ENCODE results near the gene VAV2.

The VAV2 gene

DNA sequence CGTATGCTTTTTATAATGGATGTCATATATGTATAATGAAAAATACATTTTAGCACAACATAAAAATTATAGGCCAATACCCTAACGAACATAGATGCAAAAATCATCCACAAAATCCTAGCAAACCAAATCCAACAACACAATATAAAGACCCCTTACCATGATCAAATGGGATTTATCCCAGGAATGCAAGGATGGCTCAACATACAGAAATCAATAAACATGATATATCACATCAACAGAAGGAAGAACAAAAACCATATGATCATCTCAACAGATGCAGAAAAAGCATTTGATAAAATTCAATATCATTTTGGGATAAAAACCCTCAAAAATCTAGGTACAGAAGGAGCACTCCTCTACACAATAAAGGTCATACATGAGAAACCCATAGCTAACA is 27.7 kb downstream of the VAV2 start:
- H3K27ac ChIP-seq (ENCODE audit: insufficient read depth in 1 of 2, low read depth in 1 of 2, low read length in 2 of 2, poor library complexity in 1 of 2, severe bottlenecking in 2 of 2), result no peak overlapping the region
- POLR2A ChIA-PET, result no interaction called here

DNA sequence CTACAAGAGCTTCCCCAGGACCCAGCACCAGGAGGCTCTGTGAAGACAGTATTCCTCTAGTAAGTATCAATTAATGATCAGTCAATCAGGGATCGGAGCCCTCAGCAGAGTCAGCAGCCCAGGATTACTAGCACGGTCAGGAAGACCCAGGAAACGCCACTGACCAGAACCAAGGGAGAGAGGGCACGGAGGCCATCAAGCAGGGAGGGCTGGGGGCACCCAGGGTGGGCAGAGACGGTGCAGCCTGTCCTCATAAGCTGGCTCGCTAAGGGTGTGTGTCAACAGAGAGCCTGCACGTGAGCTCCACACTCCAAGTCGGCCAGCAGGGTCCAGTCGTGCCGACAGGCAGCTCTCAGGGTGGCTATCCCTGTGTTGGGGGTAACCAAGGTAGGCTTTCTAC is 29.0 kb downstream of the VAV2 start:
- H3K9me3 ChIP-seq (ENCODE audit: control extremely low read depth in 1 of 5, control insufficient read depth in 4 of 5, insufficient read depth in 2 of 5, low read depth in 1 of 5, low read length in 4 of 5), result peaks cover 0 to 9% (median 5%) of the 10 kb centered on the region in 5 experiments
- peaks cover 0 to 24% (median 16%) of the 10 kb centered on the region in 4 experiments for H3K4me1 ChIP-seq (ENCODE audit: control extremely low read depth in 1 of 4, control insufficient read depth in 4 of 4, insufficient read depth in 4 of 4, low read length in 3 of 4)
- H3K27ac ChIP-seq (ENCODE audit: insufficient read depth in 1 of 2, low read depth in 1 of 2, low read length in 2 of 2, poor library complexity in 1 of 2, severe bottlenecking in 2 of 2), result no peak overlapping the region
- 91% methylated on average over 9 of the region's 10 CpGs for WGBS (ENCODE audit: insufficient coverage)
- POLR2A ChIA-PET, result no interaction called here
- no peak for DNase-seq
- H3K27me3 ChIP-seq (replicated peaks in 2 of 5; ENCODE audit: control insufficient read depth in 4 of 5, insufficient read depth in 5 of 5, low read length in 4 of 5), result peaks cover 0 to 3% (median 2%) of the 10 kb centered on the region in 5 experiments
- CTCF ChIA-PET, result interaction anchor here (1.0 to 1.7 kb wide), 3 partner anchors 13 to 32 kb away, joined by 3 to 6 read pairs (median 3); no protein-coding TSS in a partner anchor
- no peak overlapping the region for H3K4me3 ChIP-seq (ENCODE audit: control insufficient read depth in 1 of 7, extremely low read depth in 1 of 7, insufficient read depth in 4 of 7, low read depth in 2 of 7, low read length in 6 of 7)
- H3K36me3 ChIP-seq (ENCODE audit: control insufficient read depth in 4 of 4, insufficient read depth in 4 of 4, low read length in 3 of 4), result no peaks in the 10 kb centered on the region

More for the DNA sequence above, 27.7 kb downstream of the VAV2 start:
- DNase-seq, result no peak
- CTCF ChIA-PET, result interaction anchor here (1.7 kb wide), 1 partner anchor 30 kb away, joined by 6 read pairs; no protein-coding TSS in a partner anchor
- no peaks in the 10 kb centered on the region for H3K36me3 ChIP-seq (ENCODE audit: control insufficient read depth in 4 of 4, insufficient read depth in 4 of 4, low read length in 3 of 4)
- peaks cover 0 to 9% (median 5%) of the 10 kb centered on the region in 5 experiments for H3K9me3 ChIP-seq (ENCODE audit: control extremely low read depth in 1 of 5, control insufficient read depth in 4 of 5, insufficient read depth in 2 of 5, low read depth in 1 of 5, low read length in 4 of 5)
- no peak overlapping the region for H3K4me3 ChIP-seq (ENCODE audit: control insufficient read depth in 1 of 7, extremely low read depth in 1 of 7, insufficient read depth in 4 of 7, low read depth in 2 of 7, low read length in 6 of 7)
- H3K27me3 ChIP-seq (replicated peaks in 2 of 5; ENCODE audit: control insufficient read depth in 4 of 5, insufficient read depth in 5 of 5, low read length in 4 of 5), result peaks cover 0 to 6% (median 2%) of the 10 kb centered on the region in 5 experiments
- H3K4me1 ChIP-seq (ENCODE audit: control extremely low read depth in 1 of 4, control insufficient read depth in 4 of 4, insufficient read depth in 4 of 4, low read length in 3 of 4), result peaks cover 0 to 16% (median 8%) of the 10 kb centered on the region in 4 experiments
- WGBS (ENCODE audit: insufficient coverage), result no CpG with 5 or more reads among the region's 2 CpGs

DNA sequence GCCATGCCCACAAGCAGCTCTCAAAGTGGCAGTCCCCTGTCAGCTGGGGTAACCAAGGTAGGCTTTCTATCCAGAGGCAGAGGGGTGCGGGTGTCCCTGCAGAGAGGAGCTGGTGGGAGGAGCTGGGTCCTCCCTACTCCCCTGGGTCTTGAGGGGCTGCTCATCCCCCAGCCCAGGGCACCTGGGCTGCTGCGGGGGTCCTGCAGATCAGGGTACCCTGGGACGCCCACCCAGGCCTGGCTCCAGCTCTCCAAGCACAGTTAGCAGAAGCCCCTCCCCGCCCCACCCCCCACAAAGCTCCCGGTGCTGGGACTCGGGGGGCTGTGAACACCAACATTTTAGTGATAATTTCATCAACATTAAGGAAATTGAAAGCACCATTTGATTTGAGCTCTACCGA is 29.8 kb downstream of the VAV2 start:
- no peak for DNase-seq

DNA sequence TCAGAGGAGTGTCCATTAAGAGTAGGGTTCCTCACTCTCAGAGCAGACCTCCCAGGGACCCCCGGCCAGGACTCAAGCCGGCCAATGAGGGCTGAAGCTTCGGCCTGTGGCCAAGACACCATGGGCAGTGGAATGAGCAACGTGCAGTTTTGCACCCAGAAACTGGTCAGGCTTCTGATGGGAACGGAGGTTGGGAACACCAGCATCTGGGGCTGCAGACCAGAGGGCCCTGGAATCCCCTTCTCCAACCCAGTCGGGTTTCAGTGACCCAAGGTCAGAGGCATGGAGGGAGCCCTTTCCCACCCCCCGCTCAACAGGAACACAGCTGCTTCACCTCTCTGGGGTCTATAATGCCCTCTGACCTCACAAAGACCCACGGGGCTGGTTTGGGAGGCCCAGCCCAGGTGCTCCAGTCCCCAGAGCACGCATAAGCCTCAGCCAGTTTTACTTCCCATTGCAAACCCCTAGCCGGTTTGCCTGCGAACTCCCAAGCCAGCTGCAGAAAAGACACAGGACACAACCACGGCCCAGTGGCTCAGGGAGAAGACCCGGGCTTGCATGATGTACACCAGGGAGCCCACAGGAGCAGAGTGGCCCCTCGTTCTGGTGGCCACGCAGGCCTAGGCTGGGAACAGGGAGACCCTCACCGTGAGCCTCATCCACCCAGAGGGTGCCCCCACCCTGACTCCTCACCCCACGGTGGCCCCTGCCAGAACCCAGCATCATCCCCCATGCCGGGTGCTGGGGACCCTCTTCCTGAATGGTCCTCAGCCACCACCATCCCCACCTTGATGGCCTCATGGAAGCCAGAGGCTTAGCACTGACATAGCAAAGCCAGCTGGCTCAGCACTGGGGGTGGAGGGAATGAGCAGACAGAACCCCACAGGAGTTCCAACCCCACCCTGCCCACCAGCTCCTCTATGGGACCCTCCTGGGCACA is 30.6 kb downstream of the VAV2 start:
- no peak for DNase-seq
- no peaks in the 10 kb centered on the region for H3K36me3 ChIP-seq (ENCODE audit: control insufficient read depth in 4 of 4, insufficient read depth in 4 of 4, low read length in 3 of 4)
- peaks cover 0 to 35% (median 27%) of the 10 kb centered on the region in 4 experiments for H3K4me1 ChIP-seq (ENCODE audit: control extremely low read depth in 1 of 4, control insufficient read depth in 4 of 4, insufficient read depth in 4 of 4, low read length in 3 of 4)
- peaks cover 0 to 3% (median 2%) of the 10 kb centered on the region in 5 experiments for H3K27me3 ChIP-seq (replicated peaks in 2 of 5; ENCODE audit: control insufficient read depth in 4 of 5, insufficient read depth in 5 of 5, low read length in 4 of 5)
- H3K27ac ChIP-seq (ENCODE audit: insufficient read depth in 1 of 2, low read depth in 1 of 2, low read length in 2 of 2, poor library complexity in 1 of 2, severe bottlenecking in 2 of 2), result no peak overlapping the region
- POLR2A ChIA-PET, result no interaction called here
- 89% methylated on average over 15 of the region's 18 CpGs for WGBS (ENCODE audit: insufficient coverage)
- H3K4me3 ChIP-seq (ENCODE audit: control insufficient read depth in 1 of 7, extremely low read depth in 1 of 7, insufficient read depth in 4 of 7, low read depth in 2 of 7, low read length in 6 of 7), result no peak overlapping the region
- CTCF ChIA-PET, result interaction anchor here (1.2 kb wide), 1 partner anchor 32 kb away, joined by 3 read pairs; no protein-coding TSS in a partner anchor
- peaks cover 0 to 9% (median 5%) of the 10 kb centered on the region in 5 experiments for H3K9me3 ChIP-seq (ENCODE audit: control extremely low read depth in 1 of 5, control insufficient read depth in 4 of 5, insufficient read depth in 2 of 5, low read depth in 1 of 5, low read length in 4 of 5)

More for the DNA sequence above, 29.8 kb downstream of the VAV2 start:
- Histone ChIP-seq H3K36me3 (ENCODE audit: control insufficient read depth in 4 of 4, insufficient read depth in 4 of 4, low read length in 3 of 4) (no peaks in the 10 kb centered on the region), H3K4me1 (ENCODE audit: control extremely low read depth in 1 of 4, control insufficient read depth in 4 of 4, insufficient read depth in 4 of 4, low read length in 3 of 4) (peaks cover 0 to 27% (median 19%) of the 10 kb centered on the region in 4 experiments), H3K4me3 (ENCODE audit: control insufficient read depth in 1 of 7, extremely low read depth in 1 of 7, insufficient read depth in 4 of 7, low read depth in 2 of 7, low read length in 6 of 7) (no peak overlapping the region), H3K9me3 (ENCODE audit: control extremely low read depth in 1 of 5, control insufficient read depth in 4 of 5, insufficient read depth in 2 of 5, low read depth in 1 of 5, low read length in 4 of 5) (peaks cover 0 to 9% (median 5%) of the 10 kb centered on the region in 5 experiments), H3K27ac (ENCODE audit: insufficient read depth in 1 of 2, low read depth in 1 of 2, low read length in 2 of 2, poor library complexity in 1 of 2, severe bottlenecking in 2 of 2) (no peak overlapping the region), H3K27me3 (replicated peaks in 2 of 5; ENCODE audit: control insufficient read depth in 4 of 5, insufficient read depth in 5 of 5, low read length in 4 of 5) (peaks cover 0 to 3% (median 2%) of the 10 kb centered on the region in 5 experiments)
- ChIA-PET POLR2A (no interaction called here), CTCF (interaction anchor here (1.0 to 1.1 kb wide), 2 partner anchors 12 to 15 kb away, joined by 3 read pairs; no protein-coding TSS in a partner anchor)
- 97% methylated on average over 6 of the region's 7 CpGs for WGBS (ENCODE audit: insufficient coverage)

DNA sequence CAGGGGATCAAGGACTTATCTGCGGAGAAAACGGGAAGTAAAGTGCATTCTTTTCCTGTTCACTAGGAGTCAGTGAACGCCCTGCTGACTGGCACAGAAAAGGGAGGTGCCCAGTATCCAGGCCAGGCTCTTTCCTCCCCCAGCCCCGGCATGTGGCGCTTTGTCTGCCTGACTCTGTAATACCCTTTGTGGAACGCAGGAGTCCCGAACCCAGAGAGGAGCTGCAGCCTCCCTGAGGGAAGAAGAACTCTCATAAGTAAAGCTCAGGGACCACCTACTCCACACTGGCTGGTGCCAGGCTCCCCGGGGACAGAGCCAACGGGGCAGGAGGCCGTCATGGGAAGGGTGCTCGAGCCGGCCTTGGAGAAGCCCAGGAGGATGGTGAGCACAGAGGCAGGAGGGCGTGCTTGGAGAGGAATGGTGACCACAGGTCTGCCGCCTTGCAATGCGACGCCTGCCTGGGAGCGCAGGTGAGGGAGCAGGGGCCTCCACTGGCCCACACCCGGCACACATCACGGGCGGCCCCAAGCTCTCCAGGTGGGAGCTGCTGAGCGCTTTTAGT is 31.5 kb downstream of the VAV2 start:
- peaks cover 0 to 7% (median 5%) of the 10 kb centered on the region in 5 experiments for H3K9me3 ChIP-seq (ENCODE audit: control extremely low read depth in 1 of 5, control insufficient read depth in 4 of 5, insufficient read depth in 2 of 5, low read depth in 1 of 5, low read length in 4 of 5)
- no peak overlapping the region for H3K27ac ChIP-seq (ENCODE audit: insufficient read depth in 1 of 2, low read depth in 1 of 2, low read length in 2 of 2, poor library complexity in 1 of 2, severe bottlenecking in 2 of 2)
- 75% methylated on average over 20 of the region's 21 CpGs for WGBS (ENCODE audit: insufficient coverage)
- POLR2A ChIA-PET, result interaction anchor here (0.7 kb wide), 1 partner anchor 167 kb away, joined by 3 read pairs; no protein-coding TSS in a partner anchor
- DNase-seq, result peak; percentile 22 to 59 (median 48)
- peaks cover 0 to 3% (median 2%) of the 10 kb centered on the region in 5 experiments for H3K27me3 ChIP-seq (replicated peaks in 2 of 5; ENCODE audit: control insufficient read depth in 4 of 5, insufficient read depth in 5 of 5, low read length in 4 of 5)
- CTCF ChIA-PET, result interaction anchor here (0.9 to 1.2 kb wide), 2 partner anchors 25 to 33 kb away, joined by 3 to 4 read pairs; no protein-coding TSS in a partner anchor
- H3K4me3 ChIP-seq (ENCODE audit: control insufficient read depth in 1 of 7, extremely low read depth in 1 of 7, insufficient read depth in 4 of 7, low read depth in 2 of 7, low read length in 6 of 7), result no peak overlapping the region
- peaks cover 0 to 44% (median 35%) of the 10 kb centered on the region in 4 experiments for H3K4me1 ChIP-seq (ENCODE audit: control extremely low read depth in 1 of 4, control insufficient read depth in 4 of 4, insufficient read depth in 4 of 4, low read length in 3 of 4)
- no peaks in the 10 kb centered on the region for H3K36me3 ChIP-seq (ENCODE audit: control insufficient read depth in 4 of 4, insufficient read depth in 4 of 4, low read length in 3 of 4)

- CTCF ChIA-PET, result interaction anchor here (0.9 to 1.2 kb wide), 2 partner anchors 24 to 33 kb away, joined by 3 to 4 read pairs; no protein-coding TSS in a partner anchor
- DNase-seq, result no peak
- peaks cover under 1 to 45% (median 36%) of the 10 kb centered on the region in 4 experiments for H3K4me1 ChIP-seq (ENCODE audit: control extremely low read depth in 1 of 4, control insufficient read depth in 4 of 4, insufficient read depth in 4 of 4, low read length in 3 of 4)
- no peaks in the 10 kb centered on the region for H3K36me3 ChIP-seq (ENCODE audit: control insufficient read depth in 4 of 4, insufficient read depth in 4 of 4, low read length in 3 of 4)
- H3K4me3 ChIP-seq (ENCODE audit: control insufficient read depth in 1 of 7, extremely low read depth in 1 of 7, insufficient read depth in 4 of 7, low read depth in 2 of 7, low read length in 6 of 7), result no peak overlapping the region
- 86% methylated on average over 18 of the region's 19 CpGs for WGBS (ENCODE audit: insufficient coverage)
- H3K27me3 ChIP-seq (replicated peaks in 2 of 5; ENCODE audit: control insufficient read depth in 4 of 5, insufficient read depth in 5 of 5, low read length in 4 of 5), result peaks cover 0 to 3% (median 2%) of the 10 kb centered on the region in 5 experiments
- H3K27ac ChIP-seq (ENCODE audit: insufficient read depth in 1 of 2, low read depth in 1 of 2, low read length in 2 of 2, poor library complexity in 1 of 2, severe bottlenecking in 2 of 2), result no peak overlapping the region
- peaks cover 0 to 7% (median 4%) of the 10 kb centered on the region in 5 experiments for H3K9me3 ChIP-seq (ENCODE audit: control extremely low read depth in 1 of 5, control insufficient read depth in 4 of 5, insufficient read depth in 2 of 5, low read depth in 1 of 5, low read length in 4 of 5)
- POLR2A ChIA-PET, result interaction anchor here (0.7 kb wide), 1 partner anchor 166 kb away, joined by 3 read pairs; no protein-coding TSS in a partner anchor
Observed at GRCh38 chr9:133959966-133960567, 32.1 kb downstream of the VAV2 start.

All from common myeloid progenitor, CD34-positive (primary cell).